Peyer's patch (tissue), 4 donors: ENCODE measurements around the gene GPC3.

Source experiments
- POLR2A ChIP-seq, 2 donors: fragments of 450-650 bp; IDR thresholded peaks; one replicate each; pipeline ENCODE4 v1.5.1; 2017; ENCODE audit warnings: antibody characterized with exemption in 2 of 2, mild to moderate bottlenecking in 2 of 2, moderate library complexity in 2 of 2
- TF ChIP-seq, protein P1 (sequence below), 6 experiments: fragments of 450-650 bp in 4 of 6; fragments of 200-600 bp in 2 of 6; sonication (generic) in 1 of 6; IDR thresholded peaks; one replicate each; pipeline ENCODE4 v1.5.1; 2017 to 2019; ENCODE audit warnings: antibody characterized with exemption in 6 of 6, mild to moderate bottlenecking in 3 of 6, moderate library complexity in 1 of 6

DNA sequence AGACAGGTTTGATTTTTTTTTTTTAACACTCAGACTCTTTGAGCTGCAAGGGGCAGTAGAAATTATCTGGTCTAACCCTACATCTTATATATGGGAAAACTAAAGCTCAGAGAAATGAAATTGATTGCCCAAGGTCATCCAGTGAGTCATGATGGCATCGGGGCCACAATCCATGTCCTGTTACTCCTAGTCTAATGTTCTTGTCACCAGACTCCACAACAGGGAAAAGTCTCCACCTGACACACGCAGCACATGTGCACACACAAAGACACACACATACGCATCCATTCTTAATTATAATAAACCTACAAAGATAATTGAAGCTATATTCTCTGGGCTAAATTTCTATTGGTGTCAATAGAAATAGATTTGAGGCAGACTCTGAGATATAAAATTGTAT, 48.4 kb downstream of the GPC3 start:
- TF ChIP-seq, protein P1, sequence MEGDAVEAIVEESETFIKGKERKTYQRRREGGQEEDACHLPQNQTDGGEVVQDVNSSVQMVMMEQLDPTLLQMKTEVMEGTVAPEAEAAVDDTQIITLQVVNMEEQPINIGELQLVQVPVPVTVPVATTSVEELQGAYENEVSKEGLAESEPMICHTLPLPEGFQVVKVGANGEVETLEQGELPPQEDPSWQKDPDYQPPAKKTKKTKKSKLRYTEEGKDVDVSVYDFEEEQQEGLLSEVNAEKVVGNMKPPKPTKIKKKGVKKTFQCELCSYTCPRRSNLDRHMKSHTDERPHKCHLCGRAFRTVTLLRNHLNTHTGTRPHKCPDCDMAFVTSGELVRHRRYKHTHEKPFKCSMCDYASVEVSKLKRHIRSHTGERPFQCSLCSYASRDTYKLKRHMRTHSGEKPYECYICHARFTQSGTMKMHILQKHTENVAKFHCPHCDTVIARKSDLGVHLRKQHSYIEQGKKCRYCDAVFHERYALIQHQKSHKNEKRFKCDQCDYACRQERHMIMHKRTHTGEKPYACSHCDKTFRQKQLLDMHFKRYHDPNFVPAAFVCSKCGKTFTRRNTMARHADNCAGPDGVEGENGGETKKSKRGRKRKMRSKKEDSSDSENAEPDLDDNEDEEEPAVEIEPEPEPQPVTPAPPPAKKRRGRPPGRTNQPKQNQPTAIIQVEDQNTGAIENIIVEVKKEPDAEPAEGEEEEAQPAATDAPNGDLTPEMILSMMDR (IDR thresholded peaks at IDR 0.05) = no peak
- no peak for TF ChIP-seq POLR2A (IDR thresholded peaks at IDR 0.05)
